ENCODE data around the gene MAP3K2.
A peak's percentile ranks its signal among the peaks of the same experiment; 100 is the strongest.

Gene MAP3K2

GRCh38 chr2:127313406-127313805 is 74.4 kb downstream of the MAP3K2 start:
- DNase-seq (ENCODE audit: low read depth), result no peak
- TF ChIP-seq CTCF (IDR thresholded peaks at IDR 0.05; ENCODE audit: control insufficient read depth, extremely low read depth, insufficient read depth), result no peak
- no peak overlapping the region for H3K4me3 ChIP-seq (ENCODE audit: low read depth, low read length)

GRCh38 chr2:127310980-127311379 is 76.8 kb downstream of the MAP3K2 start:
- H3K4me3 ChIP-seq (ENCODE audit: low read depth, low read length), result no peak overlapping the region
- no peak for DNase-seq (ENCODE audit: low read depth)
- no peak for TF ChIP-seq CTCF (IDR thresholded peaks at IDR 0.05; ENCODE audit: control insufficient read depth, extremely low read depth, insufficient read depth)

GRCh38 chr2:127309468-127309867 is 78.3 kb downstream of the MAP3K2 start:
- no peak overlapping the region for H3K4me3 ChIP-seq (ENCODE audit: low read depth, low read length)
- no peak for DNase-seq (ENCODE audit: low read depth)
- no peak for TF ChIP-seq CTCF (IDR thresholded peaks at IDR 0.05; ENCODE audit: control insufficient read depth, extremely low read depth, insufficient read depth)

GRCh38 chr2:127308586-127309138 is 79.1 kb downstream of the MAP3K2 start:
- no peak for DNase-seq (ENCODE audit: low read depth)
- H3K4me3 ChIP-seq (ENCODE audit: low read depth, low read length), result no peak overlapping the region
- TF ChIP-seq CTCF (IDR thresholded peaks at IDR 0.05; ENCODE audit: control insufficient read depth, extremely low read depth, insufficient read depth), result no peak

GRCh38 chr2:127305990-127306585 is 81.7 kb downstream of the MAP3K2 start:
- DNase-seq (ENCODE audit: low read depth), result peak; percentile 74
- TF ChIP-seq CTCF (IDR thresholded peaks at IDR 0.05; ENCODE audit: control insufficient read depth, extremely low read depth, insufficient read depth), result no peak
- H3K4me3 ChIP-seq (ENCODE audit: low read depth, low read length), result no peak overlapping the region

- no peak for TF ChIP-seq CTCF (IDR thresholded peaks at IDR 0.05; ENCODE audit: control insufficient read depth, extremely low read depth, insufficient read depth)
- no peak for DNase-seq (ENCODE audit: low read depth)
- H3K4me3 ChIP-seq (ENCODE audit: low read depth, low read length), result no peak overlapping the region
These were observed 85.6 kb downstream of the MAP3K2 start for GRCh38 chr2:127302168-127302567.

All from LNCaP clone FGC (cell line).